8988T (cell line): Measurements from ENCODE around the gene CLCF1.

Experiments
- DNase-seq: peaks from one replicate; pipeline ENCODE4 v3.0.0; 2011

CLCF1 gene

DNA sequence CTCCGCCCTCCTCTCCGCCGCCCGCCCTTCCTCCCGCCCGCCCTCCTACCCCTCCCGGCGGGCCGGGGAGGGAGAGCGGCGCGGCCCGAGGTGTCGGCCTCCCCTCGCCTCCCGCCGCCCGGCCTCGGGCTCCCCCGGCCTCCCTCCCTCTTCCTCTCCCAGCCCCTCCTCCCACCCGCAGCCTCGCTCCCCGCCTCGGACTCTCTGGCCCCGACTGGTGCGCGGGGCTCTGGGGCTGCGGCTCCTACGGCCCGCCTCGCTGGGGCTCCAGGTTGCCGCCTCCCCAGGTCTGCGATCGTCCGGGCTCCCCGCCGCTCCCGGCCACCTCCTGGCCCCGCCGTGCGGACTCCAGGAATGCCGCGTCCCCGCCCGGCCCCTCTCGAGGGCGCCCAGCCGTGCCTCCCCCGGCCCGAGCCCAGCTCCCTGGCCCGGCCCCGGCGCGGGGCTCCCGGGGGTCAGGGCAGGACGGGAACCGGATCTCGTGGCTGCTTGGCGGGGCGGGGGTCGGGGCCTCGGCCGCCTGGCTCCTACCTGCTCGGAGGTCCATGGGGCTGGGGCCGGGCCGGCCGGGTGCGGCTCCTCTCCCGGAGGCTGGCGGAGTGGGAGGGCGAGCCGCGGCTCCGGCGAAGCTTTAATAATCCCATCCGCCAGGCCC is at the start of gene CLCF1:
TSS of gene CLCF1 (minus strand) at position 606 of the 655 bp plus-strand sequence. CDS start at position 547, 59 bp downstream.
- DNase-seq, result peak; percentile 83

DNA sequence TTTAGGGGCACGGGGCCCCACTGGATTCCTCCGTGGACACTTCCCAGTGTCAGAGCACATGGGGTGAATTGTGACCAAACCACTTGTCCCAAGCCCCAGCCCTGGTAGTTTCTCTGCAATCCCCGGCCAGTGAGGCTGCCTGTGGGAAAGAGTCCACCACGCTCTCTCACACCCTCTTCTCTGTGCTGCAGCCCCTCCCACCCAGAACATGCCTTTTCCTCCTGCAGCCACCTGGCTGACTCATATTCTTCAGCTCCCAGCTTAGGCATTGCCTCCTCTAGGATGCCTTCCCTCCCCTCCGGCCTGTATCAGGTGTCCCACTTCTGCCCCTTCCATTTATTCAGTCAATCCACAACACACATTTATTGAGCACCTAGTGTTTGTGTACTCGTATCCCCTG is 49.5 kb upstream of the CLCF1 start:
- no peak for DNase-seq

DNA sequence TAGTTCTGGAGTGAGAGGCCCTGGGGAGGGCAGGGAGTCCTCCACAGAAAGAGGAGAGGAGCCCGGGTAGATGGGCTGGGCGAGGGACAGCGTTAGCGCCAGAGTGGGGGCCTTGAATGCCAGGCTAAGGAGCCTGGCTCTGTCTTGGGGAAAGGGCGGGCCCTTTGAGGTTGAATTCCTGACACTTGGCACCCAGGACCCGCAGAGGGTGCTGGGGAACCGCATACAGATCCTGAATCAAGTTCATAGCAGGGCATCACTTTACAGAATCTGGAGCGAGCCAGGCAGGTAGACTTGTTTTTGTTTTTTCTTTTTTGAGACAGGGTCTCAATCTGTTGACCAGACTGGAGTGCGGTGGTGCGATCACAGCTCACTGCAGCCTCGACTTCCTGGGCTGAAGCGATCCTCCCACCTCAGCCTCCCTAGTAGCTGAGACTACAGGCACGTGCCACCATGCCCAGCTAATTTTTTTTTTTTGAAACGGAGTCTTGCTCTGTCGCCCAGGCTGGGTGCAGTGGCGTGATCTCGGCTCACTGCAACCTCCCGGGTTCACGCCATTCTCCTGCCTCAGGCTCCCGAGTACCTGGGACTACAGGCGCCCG is 48.1 kb upstream of the CLCF1 start:
- DNase-seq, result no peak

DNA sequence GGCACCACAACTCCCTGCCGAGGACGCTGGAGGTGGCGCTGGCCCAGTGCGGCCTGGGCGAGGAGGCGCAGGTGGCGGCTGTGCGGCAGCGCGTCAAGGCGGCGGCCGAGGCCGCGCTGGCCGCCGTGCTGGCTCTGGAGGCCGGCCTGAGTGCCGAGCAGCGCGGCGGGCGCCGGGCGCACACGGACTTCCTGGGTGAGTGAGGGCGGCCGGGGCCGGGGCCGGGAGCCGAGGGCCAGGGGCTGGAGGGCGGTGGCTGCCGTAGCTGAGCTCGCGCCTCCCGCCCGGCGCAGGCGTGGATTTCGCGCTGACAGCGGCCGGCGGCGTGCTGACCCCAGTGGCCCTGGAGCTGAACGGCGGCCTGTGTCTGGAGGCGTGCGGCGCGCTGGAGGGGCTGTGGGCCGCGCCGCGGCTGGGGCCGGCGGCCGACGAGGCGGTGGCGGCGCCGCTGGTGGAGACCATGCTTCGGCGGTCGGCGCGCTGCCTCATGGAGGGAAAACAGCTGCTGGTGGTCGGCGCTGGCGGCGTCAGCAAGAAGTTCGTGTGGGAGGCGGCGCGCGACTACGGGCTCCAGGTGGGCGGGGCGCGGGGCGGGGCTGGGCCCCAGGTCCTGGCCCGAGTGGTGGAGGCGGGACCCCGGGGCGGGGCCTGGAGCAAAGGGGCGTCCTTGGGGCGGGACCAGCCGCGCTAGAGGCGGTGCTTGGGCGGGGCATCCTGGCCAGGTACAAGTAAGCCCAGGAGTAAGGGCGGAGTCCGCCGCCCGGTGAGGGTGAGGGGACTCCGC is 47.4 kb upstream of the CLCF1 start:
- peak; percentile 100 for DNase-seq

DNA sequence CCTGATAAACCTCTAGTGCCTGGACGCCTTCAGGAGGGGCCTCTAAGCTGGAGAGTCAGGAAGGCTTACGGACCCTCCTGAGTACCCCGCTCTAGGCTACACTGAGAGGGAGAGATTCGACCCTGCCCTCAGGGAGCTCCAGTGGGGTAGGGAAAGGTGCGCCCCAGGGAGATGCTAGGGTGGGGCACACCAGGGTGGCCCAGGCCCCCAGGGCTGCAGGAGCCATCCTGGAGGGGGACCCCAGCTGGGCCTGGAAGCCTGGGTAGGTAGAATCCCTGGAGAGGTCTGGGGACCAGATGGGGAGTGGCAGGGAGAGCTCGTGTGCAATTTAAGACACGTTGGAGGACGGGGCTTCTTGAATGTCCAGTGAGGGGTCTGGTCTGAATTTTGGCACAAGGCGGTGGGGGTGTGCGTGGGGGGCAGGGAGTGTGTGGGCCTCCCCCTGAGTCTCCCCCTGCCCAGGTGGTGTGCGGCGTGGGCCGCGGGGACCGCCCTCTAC is 46.8 kb upstream of the CLCF1 start:
- DNase-seq, result no peak

DNA sequence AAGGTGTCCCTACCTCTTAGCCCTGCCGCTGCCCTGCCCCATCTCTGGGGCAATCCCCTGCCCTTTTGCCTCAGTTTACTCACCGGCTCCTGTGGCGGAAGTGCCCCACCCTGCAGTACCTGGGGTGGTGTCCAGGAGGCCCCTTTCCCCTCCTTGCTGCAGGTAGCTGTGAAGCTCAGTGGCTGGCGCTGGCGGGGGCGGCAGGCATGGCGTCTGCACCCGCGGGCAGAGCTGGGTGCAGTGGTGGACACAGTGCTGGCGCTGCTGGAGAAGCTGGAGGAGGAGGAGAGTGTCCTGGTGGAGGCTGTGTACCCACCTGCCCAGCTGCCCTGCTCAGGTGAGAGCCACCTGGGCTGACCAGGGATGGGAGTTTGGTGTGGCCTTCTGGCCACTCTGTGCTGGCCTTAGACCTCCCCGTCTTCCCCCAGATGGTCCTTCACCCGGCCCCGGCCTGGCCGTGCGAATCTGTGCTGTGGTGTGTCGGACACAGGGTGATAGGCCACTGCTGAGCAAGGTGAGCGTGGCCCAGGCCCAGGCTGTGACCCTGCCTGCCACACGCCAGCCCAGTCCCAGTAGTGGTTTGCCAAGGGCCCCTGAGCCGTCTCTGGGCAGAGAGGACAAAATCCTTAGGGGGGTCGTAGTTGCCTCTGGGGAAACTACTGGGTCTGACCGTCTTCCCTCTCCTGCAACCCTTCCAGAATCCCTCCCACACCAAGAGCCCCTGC is 46.1 kb upstream of the CLCF1 start:
- no peak for DNase-seq

DNA sequence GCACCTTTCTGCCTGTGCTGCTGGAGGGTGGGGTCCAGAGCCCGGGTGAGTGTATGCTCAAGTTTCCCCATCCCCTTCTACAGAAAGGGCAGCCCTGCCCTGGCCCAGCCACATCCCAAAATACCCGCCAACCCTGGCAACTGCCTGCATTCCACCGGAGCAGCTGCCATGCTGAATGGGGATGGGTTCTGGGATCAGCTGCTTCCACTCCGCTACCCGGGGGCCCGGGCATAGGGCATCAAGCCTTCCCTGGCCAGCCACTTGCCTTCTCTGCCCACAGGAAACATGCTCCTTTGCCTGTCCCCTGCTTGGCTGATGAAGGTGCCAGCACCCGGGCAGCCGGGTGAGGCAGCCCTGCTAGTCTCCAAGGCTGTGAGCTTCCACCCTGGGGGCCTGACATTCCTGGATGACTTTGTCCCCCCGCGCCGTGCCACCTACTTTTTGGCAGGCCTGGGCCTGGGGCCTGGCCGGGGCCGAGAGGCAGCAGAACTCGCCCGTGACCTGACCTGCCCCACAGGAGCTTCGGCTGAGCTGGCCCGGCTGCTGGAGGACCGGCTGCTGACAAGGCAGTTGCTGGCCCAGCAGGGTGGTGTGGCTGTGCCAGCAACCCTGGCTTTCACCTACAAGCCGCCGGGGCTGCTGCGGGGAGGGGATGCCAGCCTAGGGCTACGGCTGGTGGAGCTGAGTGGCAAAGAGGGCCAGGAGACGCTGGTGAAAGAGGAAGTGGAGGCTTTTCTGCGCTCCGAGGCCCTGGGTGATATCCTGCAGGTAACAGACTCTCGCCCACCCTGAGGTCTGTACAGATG is 45.3 kb upstream of the CLCF1 start:
- DNase-seq, result no peak

DNA sequence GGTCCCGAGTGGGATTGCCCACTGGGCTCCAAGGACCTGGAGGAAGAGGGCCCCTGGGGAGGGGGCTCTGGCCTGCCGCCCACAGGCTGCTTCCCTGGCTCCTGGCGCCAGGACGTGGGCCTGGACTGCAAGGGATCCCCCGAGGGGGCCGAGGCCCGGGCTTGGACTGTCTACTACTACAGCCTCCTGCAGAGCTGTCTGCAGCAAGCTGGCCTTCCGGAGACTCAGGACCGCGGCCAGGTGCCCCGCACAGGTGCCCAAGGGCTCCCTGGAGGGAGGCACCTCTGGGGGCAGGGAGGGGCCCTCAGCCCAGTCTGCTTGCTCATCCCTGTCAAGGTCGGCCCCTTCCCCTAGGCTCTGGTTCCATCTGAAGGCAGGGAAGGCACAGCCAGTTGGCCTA is 44.0 kb upstream of the CLCF1 start:
- no peak for DNase-seq

DNA sequence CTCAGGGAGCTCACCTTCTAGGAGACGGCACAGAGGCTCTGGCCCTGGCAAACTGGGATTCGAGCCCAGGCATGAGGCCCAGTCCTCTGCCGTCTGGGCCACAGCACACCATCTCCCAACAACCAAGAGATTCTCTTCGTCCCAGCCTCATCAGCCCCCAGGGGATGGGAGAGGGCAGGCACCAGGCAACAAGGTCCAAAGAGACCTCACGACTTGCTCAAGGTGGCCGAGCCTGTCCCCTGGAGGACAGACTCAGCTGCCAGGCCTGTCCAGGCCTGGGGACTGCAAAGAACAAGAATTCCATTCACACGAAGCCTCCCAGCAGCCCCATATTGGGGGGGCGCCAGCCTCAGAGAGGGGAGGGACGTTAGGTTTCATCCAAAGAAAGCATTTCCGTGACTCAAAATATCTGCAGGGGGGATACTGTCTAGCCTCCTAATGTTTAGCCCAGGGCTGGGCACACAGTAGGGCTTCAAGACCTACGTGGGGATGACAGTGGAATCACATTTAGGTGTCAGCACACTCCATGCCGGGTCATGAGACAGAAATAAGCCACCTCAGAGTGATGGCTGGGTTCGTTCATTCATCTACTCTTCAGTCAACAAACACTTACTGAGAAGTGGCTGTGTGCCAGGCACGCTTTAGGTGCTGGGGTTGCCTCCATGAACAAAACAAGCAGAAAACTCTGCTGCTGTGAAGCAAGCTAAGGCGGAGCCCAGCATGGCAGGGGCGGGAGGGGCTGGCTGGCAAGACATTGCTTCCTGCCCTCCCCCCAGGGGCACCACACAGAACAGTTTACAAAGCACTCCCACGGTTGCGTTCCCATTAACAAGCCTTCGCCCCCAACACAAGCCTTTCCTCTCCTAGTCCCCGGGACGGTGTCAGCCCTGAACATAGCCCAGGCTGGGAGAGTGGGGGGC is 43.3 kb upstream of the CLCF1 start:
- DNase-seq, result no peak

DNA sequence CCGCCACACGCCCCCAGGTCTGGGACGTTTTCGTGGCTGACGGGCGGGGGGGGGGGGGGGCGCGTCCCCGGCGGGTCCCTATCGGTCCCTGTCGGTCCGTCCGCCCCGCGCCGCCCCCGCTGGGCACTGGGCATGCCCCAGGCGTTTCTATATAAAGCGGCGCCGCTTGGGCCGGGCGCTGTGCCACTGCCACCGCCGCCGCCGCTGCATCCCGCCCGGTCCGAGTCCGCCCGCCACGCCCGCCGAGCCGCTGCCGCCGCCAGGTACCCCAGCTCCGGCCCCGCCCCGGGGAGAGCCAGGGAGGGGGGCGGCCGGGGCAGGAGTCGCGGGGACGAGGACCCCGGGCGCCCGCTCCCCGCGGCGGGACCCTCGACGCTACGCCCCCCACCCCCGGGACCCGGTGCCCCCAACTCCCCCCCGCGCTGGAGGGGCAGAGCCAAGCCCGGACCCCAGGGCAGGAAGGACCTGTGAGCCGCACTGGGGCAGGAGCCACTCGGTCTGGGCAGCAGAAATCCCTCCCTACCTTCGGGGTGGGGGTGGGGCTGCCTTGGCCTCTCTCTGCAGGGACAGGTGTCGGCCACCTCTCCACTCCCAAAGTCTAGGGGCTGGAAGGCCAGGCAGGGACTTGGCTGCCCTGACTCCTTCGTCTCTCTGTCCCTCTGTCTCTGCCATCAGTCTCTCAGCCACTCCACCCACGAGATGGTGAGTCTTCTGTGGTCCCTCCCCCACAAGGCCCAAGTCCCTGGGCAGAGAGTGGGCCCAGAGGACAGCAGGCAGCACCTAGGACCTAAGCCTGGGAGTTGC is 42.3 kb upstream of the CLCF1 start, which contains the start of gene CARNS1:
TSS of gene CARNS1 (plus strand) at position 178 of the 804 bp plus-strand sequence. CDS start at position 700, 522 bp downstream.
- no peak for DNase-seq

DNA sequence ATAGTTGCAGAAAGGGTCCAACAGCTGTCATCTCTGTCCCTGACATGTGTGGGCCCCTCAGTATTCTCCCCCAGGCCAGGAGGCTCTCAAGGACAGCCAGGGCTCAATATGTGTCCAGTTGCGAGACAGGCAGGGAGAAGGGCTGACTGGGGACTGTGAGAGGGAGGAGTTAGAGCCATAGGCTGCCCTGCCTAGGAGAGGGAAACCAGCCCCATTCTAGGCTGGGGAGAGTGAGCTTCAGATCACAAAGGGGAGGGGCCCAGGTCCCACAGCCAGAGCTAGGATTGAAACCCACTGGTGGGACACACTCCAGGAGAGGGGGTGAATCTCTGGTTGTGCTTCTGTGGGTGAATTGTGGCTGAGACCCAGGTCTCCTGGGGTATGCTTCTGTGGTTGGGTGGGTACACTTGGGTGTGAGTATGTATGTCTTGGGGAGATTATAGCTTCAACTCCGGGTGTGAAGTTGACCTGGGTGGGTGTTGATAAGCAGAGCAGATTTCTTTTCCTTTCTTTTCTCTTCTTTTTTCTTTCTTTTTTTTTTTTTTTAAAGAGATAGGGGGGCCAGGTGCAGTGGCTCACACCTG is 40.0 kb upstream of the CLCF1 start:
- no peak for DNase-seq

DNA sequence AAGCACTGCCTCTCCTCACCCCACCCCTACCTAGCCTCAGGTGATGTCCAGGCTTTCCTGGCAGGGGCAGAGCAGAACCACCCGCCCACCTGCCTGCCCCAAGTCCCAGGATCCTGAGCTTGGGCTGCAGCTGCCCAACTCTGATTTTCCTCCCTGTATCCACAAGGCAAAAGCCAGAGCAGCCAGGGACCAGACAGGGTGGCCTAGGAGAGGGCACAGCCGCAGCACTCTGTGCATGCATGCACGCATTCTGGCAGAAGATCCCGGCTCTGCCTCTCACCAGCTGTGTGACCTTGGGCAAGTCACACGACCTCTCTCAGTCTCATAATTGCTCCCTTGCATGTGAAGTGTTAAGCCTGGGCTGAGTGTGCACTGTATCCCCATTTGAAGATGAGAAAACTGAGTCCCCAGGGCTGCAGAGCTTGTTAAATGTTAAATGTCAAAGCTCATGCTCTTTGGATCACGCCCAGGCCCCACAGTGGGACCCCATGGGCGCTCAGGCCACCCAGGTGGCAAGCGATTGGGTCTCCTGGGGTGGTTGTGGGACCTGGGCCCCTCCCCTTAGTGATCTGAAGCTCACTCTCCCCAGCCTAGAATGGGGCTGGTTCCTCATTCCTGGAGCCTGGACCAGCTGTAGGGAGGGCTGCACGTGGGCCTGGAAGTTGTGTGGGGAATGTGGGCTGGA is 39.2 kb upstream of the CLCF1 start:
- DNase-seq, result no peak

DNA sequence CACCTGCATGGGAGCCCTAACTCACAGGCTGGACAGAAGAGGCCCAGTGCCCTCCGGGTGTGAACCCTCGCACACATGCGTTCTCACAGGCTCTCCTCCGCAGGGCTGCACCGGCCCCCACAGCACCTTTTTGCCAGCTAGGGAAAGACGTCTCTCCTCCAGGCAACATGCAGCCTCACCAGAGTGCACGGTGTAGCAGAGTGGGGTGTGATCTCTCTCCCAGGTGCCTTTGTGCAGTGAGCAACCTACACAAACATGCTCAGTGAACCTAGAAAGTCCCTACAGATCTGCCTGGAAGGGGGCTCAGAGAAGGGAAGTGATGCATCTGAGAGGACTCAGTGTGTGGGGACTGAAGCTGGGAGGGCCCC is 38.4 kb upstream of the CLCF1 start:
- DNase-seq, result no peak

DNA sequence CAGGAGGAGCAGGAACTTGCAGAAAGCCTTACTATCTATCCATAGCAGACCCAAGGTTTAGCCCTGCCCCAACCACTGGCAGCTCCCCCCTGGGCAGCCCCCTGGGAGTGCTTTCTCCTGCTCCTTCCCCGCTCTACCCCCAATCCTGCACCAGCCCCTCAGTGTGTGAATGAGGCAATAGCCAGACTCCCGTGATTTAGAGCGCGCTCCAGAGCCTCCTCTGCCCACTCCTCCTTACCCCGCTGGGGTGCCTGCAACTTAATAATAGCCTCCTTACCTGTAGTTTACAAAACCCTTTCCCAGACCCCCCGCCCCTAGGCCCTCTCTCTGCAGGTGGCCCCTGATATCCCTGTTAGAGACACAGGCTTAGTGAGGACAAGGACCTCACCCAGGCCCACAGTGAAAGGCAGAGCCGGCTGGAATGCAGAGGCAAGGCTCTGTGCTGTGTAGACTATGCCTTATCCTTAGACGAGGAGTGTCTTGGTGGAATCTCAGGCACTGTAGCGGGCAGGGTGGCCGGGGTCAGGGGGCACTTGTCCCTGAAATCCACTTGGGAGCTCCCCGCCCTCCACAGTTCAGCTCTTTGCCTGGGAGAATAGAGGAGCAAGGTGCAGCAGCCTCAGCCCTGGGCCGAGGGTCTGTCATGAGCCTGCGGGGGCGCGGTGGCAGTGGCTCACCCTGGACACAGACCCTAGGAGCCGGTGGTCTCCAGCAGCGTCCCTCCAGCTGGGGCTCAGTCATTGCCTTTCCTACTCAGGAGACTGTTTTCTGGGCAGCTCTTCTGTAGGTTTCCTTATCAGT is 37.8 kb upstream of the CLCF1 start:
- DNase-seq, result no peak

DNA sequence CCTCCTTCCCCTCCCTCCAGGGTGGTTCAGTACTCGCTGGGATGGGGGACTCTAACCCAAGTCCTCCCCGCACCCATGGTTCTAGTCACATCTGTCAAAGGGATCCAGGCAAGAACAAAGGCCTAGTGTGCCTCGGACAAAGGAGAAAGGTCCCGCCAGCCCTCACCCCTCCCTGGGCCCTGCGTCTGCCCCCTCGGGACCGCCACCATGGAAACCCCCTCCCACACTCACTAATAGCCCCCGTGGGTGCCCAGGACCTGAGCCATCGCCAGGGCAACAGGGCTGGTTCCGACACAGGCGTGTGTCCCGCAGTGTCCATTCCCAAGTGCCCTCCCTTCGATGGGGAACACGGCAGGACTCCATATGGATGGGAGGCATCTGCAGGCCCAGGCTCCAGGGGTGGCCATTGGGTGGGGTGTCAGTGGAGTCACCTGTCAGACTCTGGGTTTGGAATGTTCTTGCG is 37.0 kb upstream of the CLCF1 start:
- DNase-seq, result no peak

DNA sequence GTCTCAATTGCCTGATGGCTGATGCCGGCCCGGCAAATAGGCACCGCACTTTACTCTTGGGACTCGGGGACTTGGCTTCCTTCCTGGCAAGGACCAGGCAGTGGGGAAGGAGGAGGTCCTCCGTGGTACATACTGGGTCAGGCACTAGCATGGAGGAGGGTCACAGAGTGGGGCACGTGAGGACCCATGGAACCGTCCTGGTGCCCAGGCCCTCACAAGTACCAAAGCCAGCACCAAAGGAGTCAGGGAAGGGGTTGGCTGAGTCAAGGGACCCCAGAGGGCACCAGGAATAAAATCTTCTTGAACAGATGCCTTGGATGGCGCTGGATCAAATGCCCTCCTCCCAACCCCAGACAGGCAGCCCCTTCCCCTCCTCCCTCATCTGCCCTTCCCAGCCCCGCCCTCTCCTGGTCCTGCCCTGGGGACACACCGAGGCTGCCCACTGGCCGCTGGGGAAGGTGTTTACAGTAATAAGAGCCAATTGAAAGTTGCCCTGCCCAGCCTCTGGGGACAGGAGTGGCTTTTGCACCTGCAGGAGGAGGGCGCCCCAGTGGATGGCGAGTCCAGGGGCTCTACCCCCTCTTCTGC is 36.5 kb upstream of the CLCF1 start:
- no peak for DNase-seq

DNA sequence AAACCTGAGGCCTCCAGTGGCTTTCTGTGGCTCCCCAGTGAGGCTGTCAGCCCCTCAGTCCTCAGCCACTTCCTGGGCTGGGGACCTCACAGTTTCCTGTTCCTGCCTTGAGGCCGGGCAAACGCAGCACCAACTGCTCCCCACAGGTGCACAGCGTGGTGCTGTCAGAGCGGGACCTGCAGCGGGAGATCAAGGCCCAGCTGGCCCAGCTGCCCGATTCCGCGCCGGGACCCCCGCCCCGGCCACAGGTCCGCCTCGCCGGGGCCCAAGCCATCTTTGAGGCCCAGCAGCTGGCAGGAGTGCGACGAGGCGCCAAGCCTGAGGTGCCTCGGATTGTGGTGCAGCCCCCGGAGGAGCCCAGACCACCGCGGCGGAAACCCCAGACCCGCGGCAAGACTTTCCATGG is 35.9 kb upstream of the CLCF1 start:
- DNase-seq, result no peak
